HTR-8/SVneo (cell line): Measurements from ENCODE around the gene TMCO4.

Source experiments
- DNase-seq: peaks from one replicate; pipeline ENCODE4 v3.0.0; 2011; ENCODE audit warnings: low spot score, mixed read lengths; ENCODE audit not compliant: insufficient read length
- FAIRE-seq: peaks from 2 replicates; lab custom pipeline; 2011; peaks lifted over from hg19 to GRCh38; lab: Jason Lieb, UNC

TMCO4 gene

GRCh38 chr1:19665496-19666465 is 133.9 kb downstream of the TMCO4 start:
- FAIRE-seq (no peak), DNase-seq (no peak)

- DNase-seq: no peak
- no peak for FAIRE-seq
These were observed 134.6 kb downstream of the TMCO4 start for GRCh38 chr1:19665186-19665495.

- no peak for DNase-seq
- no peak for FAIRE-seq
These were observed 135.1 kb downstream of the TMCO4 start, which contains the start of gene HTR6 for GRCh38 chr1:19664453-19665185. TSS of gene HTR6 (plus strand) at chr1:19664875. CDS start at chr1:19665754, 879 bp downstream.

- FAIRE-seq (no peak), DNase-seq (no peak)
These were observed 137.4 kb downstream of the TMCO4 start for GRCh38 chr1:19662313-19662712.

- DNase-seq (no peak), FAIRE-seq (no peak)
These were observed 137.9 kb downstream of the TMCO4 start for GRCh38 chr1:19661721-19662228.

DNA sequence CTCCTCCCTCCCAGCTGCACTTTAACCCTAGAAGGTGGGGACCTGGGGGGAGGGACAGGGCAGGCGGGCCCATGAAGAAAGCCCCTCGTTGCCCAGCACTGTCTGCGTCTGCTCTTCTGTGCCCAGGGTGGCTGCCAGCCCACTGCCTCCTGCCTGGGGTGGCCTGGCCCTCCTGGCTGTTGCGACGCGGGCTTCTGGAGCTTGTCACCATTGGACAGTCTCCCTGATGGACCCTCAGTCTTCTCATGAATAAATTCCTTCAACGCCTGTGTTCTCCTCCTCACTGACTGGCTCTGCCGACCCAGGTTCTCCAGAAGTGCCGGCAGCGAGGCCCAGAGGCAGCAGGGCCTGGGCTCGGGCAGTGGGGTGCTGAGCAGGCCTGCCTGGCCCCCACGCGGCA is 141.5 kb downstream of the TMCO4 start:
- DNase-seq (no peak), FAIRE-seq (no peak)

GRCh38 chr1:19657511-19657910 is 142.2 kb downstream of the TMCO4 start:
- FAIRE-seq: no peak
- DNase-seq: no peak

DNA sequence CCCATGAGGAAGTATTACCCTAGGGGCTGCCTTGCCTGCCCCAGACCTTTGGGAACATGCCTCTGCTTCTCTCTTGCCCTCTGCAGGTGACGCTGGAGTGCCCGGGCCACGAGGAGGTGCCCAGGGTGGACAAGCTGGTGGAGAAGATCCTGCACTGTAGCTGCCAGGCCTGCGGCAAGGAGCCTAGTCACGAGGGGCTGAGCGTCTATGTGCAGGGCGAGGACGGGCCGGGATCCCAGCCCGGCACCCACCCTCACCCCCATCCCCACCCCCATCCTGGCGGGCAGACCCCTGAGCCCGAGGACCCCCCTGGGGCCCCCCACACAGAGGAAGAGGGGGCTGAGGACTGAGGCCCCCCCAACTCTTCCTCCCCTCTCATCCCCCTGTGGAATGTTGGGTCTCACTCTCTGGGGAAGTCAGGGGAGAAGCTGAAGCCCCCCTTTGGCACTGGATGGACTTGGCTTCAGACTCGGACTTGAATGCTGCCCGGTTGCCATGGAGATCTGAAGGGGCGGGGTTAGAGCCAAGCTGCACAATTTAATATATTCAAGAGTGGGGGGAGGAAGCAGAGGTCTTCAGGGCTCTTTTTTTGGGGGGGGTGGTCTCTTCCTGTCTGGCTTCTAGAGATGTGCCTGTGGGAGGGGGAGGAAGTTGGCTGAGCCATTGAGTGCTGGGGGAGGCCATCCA is 142.8 kb downstream of the TMCO4 start:
- no peak for DNase-seq
- FAIRE-seq: no peak

DNA sequence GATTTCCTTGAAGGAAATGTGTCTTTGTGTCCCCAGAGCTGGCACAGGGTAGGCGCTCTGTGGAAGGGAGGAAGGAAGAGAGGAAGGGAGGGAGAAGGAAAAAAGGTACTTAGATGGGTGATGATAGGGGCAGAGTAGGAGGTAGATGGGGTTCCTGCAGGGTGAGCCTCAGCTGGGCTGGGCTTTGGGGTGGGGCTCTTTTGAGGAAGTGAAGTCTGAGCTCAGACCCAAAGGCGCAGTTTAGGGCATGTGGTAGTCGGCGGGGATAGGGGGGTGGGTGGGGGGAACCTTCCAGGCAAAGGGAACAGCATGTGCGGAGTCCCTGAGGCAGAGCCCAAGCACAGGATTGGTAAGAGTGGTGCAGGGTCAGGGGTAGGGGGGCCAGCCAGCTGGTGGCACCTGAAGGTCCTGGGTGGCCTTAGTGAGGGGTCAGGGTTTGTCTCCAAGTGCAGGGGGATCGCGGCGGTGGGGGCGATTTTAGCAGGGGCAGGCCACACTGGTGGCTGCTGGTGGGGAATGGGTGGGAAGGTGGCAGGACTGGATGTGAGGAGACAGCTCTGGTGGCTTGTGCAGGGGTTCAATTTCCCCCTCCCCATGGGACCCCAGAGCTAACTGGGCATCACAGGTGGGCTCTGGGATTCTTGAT is 143.5 kb downstream of the TMCO4 start:
- DNase-seq (no peak), FAIRE-seq (no peak)

DNA sequence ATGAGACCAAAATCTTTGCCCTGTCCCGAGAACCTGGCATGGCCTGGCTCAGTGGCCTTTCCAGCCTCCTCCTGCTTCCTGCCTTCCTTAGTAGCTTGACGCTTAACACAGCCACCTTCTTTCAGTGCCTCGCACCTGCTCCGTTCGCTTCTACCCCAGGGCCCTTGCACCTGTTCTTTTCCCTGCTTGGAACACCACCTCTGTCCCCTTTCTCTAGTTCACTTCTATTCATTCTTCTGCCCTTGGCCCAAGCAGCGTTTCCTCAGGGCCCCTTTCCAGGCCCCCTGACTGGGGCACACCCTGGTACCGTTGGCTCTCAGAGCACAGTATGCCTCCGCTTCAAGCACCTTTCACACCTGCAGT is 144.0 kb downstream of the TMCO4 start:
- no peak for DNase-seq
- FAIRE-seq: no peak

DNA sequence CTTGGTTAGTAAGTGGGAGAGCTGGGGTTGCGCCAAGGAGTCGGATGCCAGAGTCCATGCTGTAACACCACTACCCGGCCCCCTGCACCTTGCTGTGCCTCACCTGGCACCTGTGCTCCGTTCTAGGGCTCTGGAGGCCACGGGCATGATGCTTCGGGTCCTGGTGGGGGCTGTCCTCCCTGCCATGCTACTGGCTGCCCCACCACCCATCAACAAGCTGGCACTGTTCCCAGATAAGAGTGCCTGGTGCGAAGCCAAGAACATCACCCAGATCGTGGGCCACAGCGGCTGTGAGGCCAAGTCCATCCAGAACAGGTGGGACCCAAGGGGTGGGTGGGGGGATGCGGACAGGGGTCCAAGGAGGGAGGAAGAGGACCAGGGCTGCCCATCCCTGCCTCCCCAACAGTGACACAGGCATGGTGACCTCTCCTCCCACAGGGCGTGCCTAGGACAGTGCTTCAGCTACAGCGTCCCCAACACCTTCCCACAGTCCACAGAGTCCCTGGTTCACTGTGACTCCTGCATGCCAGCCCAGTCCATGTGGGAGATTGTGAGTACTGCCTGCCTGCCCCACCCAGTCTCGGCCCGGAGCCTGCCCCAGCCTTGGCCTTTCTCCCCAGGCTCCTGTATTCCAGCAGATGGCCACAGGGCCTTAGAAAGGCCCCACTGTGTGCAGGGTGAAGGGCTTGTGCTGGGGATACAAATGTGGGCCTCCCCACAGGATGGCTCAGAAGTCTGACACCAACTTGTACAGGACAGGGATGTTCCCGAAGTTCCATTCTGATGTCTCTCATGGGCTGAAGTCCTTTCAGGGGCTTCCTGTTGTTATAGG is 144.6 kb downstream of the TMCO4 start:
- FAIRE-seq (no peak), DNase-seq (no peak)

DNA sequence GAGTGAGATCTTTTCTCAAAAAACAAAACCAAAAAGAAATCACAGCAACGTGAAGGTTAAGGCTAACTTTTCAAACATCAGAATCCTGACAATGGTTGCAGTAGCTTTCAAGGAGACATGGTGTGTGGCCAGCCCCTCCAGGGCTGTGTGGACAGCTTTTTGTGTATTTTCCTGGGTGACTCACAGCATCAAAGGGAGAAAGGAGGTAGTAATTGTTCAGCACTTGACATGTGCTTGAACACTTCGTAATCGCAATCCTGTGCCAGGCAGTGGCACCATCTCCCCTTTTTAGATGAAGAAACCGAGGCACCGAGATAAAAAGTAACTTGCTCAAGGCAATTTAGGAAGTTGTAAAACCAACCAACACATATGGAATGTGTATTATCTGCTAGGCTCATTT is 145.3 kb downstream of the TMCO4 start:
- FAIRE-seq: no peak
- no peak for DNase-seq

DNA sequence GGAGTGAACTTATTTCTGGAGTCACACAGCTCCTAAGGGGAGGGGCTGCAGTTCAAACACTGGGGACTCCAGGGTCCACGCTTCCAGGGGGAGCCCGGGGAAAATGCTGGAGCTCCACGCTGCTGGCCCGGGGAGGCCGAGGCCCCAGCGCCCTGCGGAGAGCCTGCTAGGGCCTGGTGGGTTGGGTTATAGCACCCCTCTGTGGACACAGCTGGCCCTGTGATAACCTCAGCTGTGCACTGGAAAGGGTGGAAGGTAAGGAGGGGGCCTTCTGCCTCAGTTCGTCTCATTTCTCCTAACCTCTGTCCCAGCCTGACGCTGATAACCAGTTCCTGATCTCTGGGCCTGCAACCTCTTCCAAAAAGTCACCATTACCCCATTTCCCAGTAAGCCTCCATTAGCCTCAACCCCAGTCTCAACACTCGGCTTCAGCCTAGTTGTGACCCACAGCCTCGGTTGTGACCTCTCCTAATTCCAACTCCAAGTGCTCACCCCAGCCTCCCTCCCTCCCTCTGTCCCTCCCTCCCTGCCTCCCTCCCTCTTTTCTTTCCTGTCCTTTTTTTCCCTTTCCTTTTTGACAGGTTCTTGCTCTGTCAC is 148.5 kb downstream of the TMCO4 start:
- FAIRE-seq: no peak

GRCh38 chr1:19650416-19651140 is 149.1 kb downstream of the TMCO4 start:
- FAIRE-seq: no peak
- DNase-seq: no peak

More for the DNA sequence above, 148.5 kb downstream of the TMCO4 start:
- DNase-seq: no peak

DNA sequence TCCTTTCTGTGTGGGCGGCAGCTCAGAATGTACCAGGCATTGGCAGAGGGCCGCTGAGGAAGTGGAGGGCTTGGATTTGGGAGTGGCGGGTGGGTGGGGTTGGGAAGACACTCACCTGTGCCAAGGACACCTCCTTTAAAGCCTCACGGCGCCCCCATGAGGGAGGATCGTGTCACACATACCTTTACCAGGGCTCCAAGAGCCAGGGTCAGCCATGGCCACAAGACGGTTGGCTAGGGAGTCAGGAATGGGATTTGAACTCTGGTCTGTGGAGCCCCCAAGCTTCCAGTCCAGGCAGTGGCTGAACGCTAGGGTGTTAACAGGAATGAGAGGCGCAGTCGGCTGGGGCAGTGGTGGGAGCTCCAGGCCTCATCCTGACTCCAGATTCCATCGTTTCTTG is 151.0 kb downstream of the TMCO4 start:
- no peak for DNase-seq
- FAIRE-seq: no peak

GRCh38 chr1:19648239-19648638 is 151.5 kb downstream of the TMCO4 start:
- DNase-seq: no peak
- no peak for FAIRE-seq

DNA sequence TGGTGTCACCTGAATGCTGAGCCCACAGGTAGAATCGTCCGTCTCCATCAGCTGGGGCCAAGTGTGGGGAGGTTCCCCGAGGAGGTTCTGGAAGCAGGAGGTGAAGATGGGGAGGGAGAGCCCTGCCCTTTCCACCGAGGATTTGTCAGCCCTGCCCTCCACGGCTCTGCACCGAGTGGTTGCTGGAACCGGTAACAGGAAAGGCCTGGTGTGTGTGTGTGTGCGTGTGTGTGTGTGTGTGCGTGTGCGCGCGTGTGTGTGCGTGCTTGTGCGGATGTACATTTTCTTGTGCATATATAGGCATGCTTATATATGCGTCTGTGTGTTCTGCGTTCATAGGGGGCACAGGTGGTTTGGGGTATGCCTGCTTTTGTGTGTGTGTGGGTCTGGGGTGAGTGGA is 152.1 kb downstream of the TMCO4 start:
- FAIRE-seq: no peak
- DNase-seq: no peak
